ENCODE results near the gene SMTNL2.

- no peak for TF ChIP-seq CTCF (IDR thresholded peaks at IDR 0.05)
- no peak for TF ChIP-seq POLR2A (IDR thresholded peaks at IDR 0.05)
Measured at GRCh38 chr17:4635823-4636375, 51.6 kb downstream of the SMTNL2 start.
